NCI-H146 treated with DMSO at 0.1 percent for 48 hours (cell line): ENCODE data around the gene CDCA7L.
"Not testable (repeated sequence)": the region's sequence is repeated elsewhere in the genome, so short reads cannot be mapped to it uniquely, and the experiment has no call there.

Experiments used
- DNase-seq: peaks from one replicate; lab custom pipeline; 2025; ENCODE audit not compliant: unreplicated experiment; lab: John Stamatoyannopoulos, UW

The CDCA7L gene

GRCh38 chr7:21944616-21945453 lies 864 bp downstream of the CDCA7L start:
- peak; percentile 63 for DNase-seq

DNA sequence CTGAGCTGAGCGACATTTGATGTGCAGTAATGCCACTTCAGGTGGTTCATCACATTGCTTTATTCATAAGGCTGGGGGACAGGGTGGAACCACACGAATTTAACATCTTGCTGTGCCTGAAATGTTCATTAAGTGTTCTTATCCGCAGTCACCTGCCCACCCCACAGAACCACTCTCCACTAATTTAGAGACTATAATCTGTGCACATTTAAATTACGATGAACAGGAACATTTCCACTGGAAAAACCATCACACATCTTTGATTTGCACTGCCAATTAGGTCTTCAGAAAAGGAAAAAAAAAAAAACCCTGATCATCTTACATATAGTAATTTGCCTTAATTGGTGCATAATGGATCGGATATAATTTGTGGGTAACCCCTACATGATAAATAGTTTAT lies 2.3 kb downstream of the CDCA7L start:
- no peak for DNase-seq

DNA sequence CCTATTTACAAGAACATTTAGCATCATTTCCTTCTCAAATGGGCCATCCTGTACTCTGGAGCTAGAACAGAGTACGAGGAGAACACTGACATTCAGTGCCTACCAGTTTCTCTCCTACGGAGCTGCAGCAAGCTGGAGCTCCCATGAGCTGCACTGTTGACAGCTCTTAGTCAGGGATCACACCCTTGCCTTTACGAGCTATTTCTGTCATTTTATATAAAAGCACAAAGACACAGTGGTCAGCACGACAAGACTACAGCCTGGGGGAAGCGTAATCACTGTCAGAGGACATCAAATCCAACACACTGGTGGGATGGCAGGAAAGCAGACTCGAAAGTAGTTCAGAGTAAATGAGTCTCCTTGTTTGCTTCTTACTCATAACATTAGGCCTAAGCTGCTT lies 2.7 kb downstream of the CDCA7L start:
- DNase-seq = no peak

- no peak for DNase-seq
These were observed 4.0 kb downstream of the CDCA7L start for GRCh38 chr7:21941611-21942141.

- no peak for DNase-seq
These were observed 5.8 kb downstream of the CDCA7L start for GRCh38 chr7:21939858-21940372.

GRCh38 chr7:21939136-21939857 lies 6.4 kb downstream of the CDCA7L start:
- DNase-seq = no peak

DNA sequence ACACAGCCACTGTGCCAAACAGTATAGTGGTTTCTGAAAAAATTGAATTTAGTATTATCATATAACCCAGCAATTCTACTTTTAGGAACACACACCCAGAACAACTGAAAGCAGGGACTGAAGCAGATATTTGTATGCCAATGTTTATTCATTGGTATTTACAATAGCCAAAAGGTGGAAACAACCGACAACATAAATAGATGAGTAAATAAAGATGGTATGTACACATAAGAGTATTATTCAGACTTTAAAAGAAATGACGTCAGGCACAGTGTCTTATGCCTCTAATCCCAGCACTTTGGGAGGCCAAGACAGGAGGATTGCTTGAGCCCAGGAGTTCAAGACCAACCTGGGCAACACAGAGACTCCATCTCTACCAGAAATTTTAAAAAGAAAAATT lies 7.2 kb downstream of the CDCA7L start:
- DNase-seq = no peak

- DNase-seq = no peak
These were observed 10.9 kb downstream of the CDCA7L start for GRCh38 chr7:21934808-21935207.

- not testable (repeated sequence) for DNase-seq
These were observed 12.4 kb downstream of the CDCA7L start for GRCh38 chr7:21933293-21933692.

GRCh38 chr7:21927693-21928092 lies 18.0 kb downstream of the CDCA7L start:
- no peak for DNase-seq

DNA sequence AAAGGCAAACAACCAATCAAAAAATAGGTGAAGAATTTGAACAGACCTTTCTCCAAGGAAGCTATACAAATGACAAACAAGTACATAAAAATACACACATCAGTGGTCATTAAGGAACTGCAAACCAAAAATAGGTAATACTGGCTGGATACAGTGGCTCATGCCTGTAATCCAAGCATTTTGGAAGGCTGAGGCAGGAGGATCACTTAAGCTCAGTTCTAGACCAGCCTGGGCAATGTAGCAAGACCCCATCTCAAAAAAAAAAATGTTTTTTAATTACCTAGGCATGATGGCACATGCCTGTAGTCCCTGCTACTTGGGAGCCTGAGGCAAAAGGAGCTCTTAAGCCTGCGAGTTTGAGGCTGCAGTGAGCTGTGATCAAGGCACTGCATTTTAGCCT lies 19.3 kb downstream of the CDCA7L start:
- no peak for DNase-seq

GRCh38 chr7:21923658-21924057 lies 22.0 kb downstream of the CDCA7L start:
- peak; percentile 96 for DNase-seq

DNA sequence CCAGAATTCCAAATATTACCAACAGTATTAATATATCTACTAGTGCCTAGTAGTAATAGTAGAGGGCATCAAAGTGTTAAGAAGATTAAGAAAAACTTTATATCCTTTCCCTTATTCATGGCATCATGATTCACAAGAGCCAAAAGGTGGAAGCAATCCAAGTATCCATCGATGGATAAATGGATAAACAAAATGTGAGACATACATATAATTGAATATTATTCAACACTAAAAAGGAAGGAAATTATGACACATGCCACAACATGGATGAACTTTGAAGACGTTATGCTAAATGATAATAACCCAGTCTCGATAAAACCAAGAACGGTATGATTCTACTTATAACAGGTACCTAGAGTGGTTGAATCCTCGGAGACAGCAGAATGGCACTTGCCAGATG lies 23.1 kb downstream of the CDCA7L start:
- no peak for DNase-seq

GRCh38 chr7:21920936-21921335 lies 24.8 kb downstream of the CDCA7L start:
- DNase-seq = peak; percentile 4

- no peak for DNase-seq
These were observed 27.5 kb downstream of the CDCA7L start for GRCh38 chr7:21918216-21918615.

DNA sequence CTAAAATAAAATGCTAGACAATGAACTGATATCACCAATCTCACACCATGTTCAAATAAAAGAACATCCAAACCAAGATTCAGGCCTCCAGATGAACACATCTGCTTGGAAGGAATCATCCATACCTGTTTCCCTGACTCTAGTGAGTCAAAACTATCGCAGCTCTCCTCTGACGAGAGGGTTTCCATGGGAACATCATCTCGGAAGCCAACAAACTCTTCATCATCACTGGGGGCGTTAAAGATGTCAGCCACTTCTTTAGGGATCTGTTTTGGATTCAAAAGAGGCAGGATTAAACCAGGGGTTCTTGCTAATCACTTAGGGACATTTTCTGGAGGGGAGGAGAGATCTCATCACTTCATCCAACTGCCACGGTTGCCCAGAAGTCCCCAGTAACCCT lies 29.1 kb downstream of the CDCA7L start:
- DNase-seq = no peak

- DNase-seq = no peak
These were observed 29.5 kb downstream of the CDCA7L start for GRCh38 chr7:21916176-21916575.

DNA sequence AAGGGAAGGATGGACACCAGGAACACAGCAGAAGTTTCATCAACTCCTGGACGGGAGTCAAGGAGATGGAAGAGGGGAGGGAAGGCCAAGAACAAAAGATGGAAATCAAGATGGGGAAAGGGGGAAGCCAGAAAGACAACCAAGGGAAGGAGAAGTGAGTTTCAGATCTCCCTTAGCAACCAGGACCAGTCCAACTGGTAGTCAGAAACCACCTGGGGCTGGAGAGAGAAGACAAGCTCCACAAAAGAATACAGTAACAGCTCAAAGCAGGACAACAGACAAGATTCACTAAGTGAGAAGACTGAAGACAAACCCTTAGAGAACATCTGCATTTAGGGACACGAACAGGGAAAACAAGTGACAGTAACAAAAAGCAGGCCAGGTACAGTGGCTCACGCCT lies 30.6 kb downstream of the CDCA7L start:
- no peak for DNase-seq

DNA sequence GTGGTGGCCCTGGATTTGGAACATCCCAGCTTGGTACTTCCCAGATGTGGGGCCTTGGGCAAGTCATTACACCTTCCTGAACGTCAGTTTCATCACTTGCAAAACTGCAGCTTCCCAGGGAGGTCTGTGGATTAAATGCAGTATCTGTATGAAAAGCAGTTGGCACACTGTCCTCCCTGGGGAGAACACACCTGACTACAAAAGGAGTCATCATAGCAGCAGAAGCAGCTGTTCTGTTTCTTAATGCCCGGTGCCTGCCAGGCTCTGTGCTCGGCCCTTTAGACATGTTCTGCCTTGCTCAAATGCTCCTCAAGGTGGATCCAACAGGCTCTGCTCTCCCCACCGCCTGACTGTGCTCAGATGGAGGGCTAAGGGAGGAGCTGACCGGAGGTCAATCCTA lies 31.0 kb downstream of the CDCA7L start:
- no peak for DNase-seq

DNA sequence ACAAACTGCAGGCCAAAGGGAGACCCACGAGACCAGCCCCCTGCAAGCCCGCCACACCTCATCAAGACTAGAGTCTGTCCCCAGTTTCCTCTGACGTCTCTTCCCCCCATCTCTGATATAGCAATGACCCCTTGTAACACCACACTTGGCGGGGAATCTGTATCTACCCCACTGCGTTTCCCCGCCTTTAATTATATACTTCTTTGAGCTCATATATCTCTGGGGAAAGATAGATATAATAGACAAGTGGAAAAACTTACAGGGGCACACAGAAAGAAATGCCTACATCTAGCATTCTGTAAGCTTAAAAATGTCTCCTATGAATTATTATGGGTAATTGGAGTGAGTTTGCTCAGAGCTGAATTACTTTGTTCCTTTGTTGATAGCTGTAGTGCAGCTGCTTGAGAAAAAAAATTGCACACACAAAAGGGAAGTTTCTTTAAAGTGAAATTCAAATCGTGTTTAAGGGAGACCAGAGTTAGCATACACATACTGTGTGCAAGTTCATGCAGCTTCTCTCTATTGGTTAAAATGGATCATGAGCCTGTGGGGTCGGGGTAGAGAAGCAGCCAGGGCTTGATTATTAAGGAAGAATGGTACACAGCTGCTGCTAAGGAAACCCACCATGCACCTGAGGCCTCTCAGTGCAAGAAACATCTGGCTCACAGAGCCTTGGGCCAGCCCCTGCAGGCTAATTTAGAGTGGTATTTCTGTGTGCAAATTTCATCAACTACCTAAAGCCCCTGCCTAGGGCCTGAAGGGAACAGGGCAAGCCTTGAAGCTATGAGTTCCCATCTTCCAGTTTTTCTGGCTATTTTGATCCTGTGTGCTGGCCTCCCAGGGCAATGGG lies 32.5 kb downstream of the CDCA7L start:
- no peak for DNase-seq

- no peak for DNase-seq
These were observed 33.4 kb downstream of the CDCA7L start for GRCh38 chr7:21912305-21912704.
